ES-I3 (cell line): Measurements from ENCODE around the gene OSBP2.

Experiments used
- H3K36me3 ChIP-seq: 2 replicates; pipeline ENCODE4 v1.6.1; 2013; ENCODE audit warnings: mild to moderate bottlenecking, low read length, control low read depth, moderate library complexity; ENCODE audit not compliant: insufficient read depth
- H3K4me1 ChIP-seq: 2 replicates; pipeline ENCODE4 v1.6.1; 2013; ENCODE audit warnings: mild to moderate bottlenecking, control low read depth, low read length; ENCODE audit not compliant: insufficient read depth
- H3K9ac ChIP-seq: 2 replicates; pipeline ENCODE4 v1.6.1; 2013; ENCODE audit warnings: low read depth, mild to moderate bottlenecking, low read length, moderate library complexity
- H3K9me3 ChIP-seq: 2 replicates; pipeline ENCODE4 v1.6.1; 2013; ENCODE audit warnings: mild to moderate bottlenecking, low read length, moderate library complexity; ENCODE audit not compliant: control insufficient read depth, insufficient read depth

OSBP2 gene

GRCh38 chr22:30868663-30869385, 174.2 kb downstream of the OSBP2 start:
- Histone ChIP-seq H3K9me3 (no peaks in the 10 kb centered on the region), H3K9ac (no peak overlapping the region), H3K36me3 (no peaks in the 10 kb centered on the region), H3K4me1 (no peaks in the 10 kb centered on the region)

- no peaks in the 10 kb centered on the region for H3K9me3 ChIP-seq
- H3K4me1 ChIP-seq: no peaks in the 10 kb centered on the region
- H3K36me3 ChIP-seq: no peaks in the 10 kb centered on the region
- H3K9ac ChIP-seq: no peak overlapping the region
Observed at GRCh38 chr22:30869667-30870395, 175.2 kb downstream of the OSBP2 start.

DNA sequence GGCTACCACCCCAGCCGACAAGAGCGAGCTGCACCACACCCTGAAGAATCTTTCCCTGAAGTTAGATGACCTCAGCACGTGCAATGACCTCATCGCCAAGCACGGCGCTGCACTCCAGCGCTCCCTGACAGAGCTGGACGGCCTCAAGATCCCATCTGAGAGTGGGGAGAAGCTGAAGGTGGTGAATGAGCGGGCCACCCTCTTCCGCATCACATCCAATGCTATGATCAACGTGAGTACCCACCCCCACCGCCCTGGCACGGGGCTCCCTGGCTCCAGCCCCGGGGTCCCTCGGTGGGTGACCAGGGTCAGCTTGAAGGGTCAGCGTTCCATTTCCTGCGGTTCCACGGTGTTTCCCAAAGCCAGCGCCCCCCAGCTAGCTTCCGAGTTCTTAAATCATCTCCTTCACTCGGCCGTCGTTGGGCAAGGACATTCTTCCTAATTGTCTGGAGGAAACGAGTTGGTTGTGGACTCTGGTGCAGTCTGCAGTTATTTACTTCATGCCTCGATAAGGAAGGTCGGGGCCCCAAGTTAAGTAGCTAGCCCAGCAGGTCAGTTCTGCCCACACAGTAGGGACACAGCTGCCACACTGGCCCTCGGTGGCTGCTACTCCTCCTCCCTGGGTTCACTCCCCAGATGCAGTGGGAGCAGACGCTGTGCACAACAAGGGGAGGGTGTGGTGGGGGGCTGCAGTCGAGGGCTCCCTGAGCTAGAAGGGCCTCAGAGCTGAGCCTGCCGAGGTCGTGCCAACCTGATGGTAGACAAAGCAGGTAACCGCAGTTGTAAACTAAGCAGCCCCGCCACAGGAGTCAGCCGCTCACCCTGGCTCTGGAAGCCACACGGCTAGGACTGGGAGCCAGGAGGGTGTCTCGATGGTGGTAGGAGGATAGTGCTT, 176.0 kb downstream of the OSBP2 start:
- Histone ChIP-seq H3K36me3 (no peaks in the 10 kb centered on the region), H3K9ac (no peak overlapping the region), H3K9me3 (no peaks in the 10 kb centered on the region), H3K4me1 (no peaks in the 10 kb centered on the region)

DNA sequence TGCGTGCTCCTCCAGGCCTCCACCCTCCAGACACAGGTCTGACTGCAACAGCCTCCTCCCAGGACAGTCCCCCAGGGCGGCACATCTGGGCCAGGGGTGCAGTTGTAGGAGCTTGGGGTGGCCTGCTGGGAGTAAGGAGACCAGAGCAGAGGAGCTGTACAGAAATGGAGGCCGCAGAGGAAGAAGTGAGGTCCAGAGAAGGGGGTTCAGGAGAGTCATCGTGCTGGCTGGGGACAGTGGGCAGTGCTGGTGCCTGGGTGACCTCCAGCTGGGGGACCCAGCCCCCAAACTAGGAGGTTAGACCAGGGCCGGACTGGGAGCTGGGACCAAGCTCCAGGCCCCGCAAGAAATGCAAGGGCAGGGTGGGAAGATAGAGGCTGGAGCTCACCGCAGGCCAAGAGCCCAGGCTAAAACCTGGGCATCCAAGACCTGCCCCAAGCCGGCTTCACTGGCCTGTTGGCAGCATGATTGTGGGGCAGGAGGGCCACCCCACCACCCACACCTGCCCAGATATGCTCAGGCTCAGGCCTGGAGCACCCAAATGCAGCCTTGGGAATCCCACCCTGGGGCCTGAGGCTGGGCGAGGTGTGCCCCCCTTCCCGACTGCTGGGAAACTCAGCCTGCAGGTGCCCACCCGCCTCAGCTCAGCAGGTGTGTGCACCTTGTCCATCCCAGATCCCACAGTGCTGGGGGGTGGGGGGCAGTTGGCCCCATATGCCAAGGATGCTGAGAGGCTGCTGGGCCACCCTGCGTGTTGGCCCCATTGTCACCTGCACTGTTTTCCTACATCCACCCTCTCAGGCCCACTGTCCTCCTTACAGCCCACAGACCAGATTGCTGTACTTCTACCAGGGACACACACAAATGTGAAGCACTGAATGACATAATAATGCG, 177.0 kb downstream of the OSBP2 start:
- H3K9me3 ChIP-seq: no peaks in the 10 kb centered on the region
- no peaks in the 10 kb centered on the region for H3K4me1 ChIP-seq
- H3K36me3 ChIP-seq: no peaks in the 10 kb centered on the region
- H3K9ac ChIP-seq: no peak overlapping the region

GRCh38 chr22:30872285-30873041, 177.8 kb downstream of the OSBP2 start:
- Histone ChIP-seq H3K36me3 (no peaks in the 10 kb centered on the region), H3K9ac (no peak overlapping the region), H3K4me1 (no peaks in the 10 kb centered on the region), H3K9me3 (no peaks in the 10 kb centered on the region)

DNA sequence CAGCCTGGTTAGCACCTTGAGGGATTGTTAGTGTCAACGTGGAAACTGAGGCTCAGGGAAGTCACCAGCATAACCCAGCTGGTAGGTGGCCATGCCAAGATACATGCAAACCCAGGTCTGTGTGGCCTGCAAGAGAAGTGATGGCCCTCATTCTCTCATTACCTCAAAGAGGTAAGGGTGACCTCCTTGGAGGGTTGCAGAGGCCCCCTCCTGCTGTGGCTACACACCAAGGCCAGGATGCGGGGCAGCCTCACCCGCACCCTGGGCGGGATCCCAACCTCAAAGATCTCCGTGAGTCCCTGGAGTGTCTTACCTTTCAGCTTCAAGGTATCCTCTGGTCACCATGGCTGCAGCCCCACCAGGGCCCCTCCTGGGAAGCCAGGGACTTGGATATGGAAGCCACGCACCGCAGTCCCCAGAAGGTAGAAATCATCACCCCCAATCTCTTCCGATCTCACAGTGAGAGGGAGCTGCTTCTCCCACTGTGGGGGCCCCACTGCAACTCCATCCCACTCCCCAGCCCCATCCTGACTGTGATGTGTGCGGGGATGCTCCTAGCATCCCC, 178.5 kb downstream of the OSBP2 start:
- Histone ChIP-seq H3K9me3 (no peaks in the 10 kb centered on the region), H3K4me1 (no peaks in the 10 kb centered on the region), H3K9ac (no peak overlapping the region), H3K36me3 (no peaks in the 10 kb centered on the region)

- no peak overlapping the region for H3K9ac ChIP-seq
- H3K9me3 ChIP-seq: no peaks in the 10 kb centered on the region
- no peaks in the 10 kb centered on the region for H3K36me3 ChIP-seq
- H3K4me1 ChIP-seq: no peaks in the 10 kb centered on the region
Observed at GRCh38 chr22:30873661-30874060, 179.0 kb downstream of the OSBP2 start.

GRCh38 chr22:30874431-30875370, 180.0 kb downstream of the OSBP2 start:
- H3K9me3 ChIP-seq: no peaks in the 10 kb centered on the region
- H3K9ac ChIP-seq: no peak overlapping the region
- no peaks in the 10 kb centered on the region for H3K4me1 ChIP-seq
- no peaks in the 10 kb centered on the region for H3K36me3 ChIP-seq

GRCh38 chr22:30875481-30876215, 181.0 kb downstream of the OSBP2 start:
- Histone ChIP-seq H3K9me3 (no peaks in the 10 kb centered on the region), H3K36me3 (no peaks in the 10 kb centered on the region), H3K4me1 (no peaks in the 10 kb centered on the region), H3K9ac (no peak overlapping the region)

GRCh38 chr22:30876221-30876751, 181.6 kb downstream of the OSBP2 start:
- no peaks in the 10 kb centered on the region for H3K9me3 ChIP-seq
- no peaks in the 10 kb centered on the region; the same call in 1 of the 2 replicates for H3K4me1 ChIP-seq
- no peaks in the 10 kb centered on the region for H3K36me3 ChIP-seq
- no peak overlapping the region for H3K9ac ChIP-seq

DNA sequence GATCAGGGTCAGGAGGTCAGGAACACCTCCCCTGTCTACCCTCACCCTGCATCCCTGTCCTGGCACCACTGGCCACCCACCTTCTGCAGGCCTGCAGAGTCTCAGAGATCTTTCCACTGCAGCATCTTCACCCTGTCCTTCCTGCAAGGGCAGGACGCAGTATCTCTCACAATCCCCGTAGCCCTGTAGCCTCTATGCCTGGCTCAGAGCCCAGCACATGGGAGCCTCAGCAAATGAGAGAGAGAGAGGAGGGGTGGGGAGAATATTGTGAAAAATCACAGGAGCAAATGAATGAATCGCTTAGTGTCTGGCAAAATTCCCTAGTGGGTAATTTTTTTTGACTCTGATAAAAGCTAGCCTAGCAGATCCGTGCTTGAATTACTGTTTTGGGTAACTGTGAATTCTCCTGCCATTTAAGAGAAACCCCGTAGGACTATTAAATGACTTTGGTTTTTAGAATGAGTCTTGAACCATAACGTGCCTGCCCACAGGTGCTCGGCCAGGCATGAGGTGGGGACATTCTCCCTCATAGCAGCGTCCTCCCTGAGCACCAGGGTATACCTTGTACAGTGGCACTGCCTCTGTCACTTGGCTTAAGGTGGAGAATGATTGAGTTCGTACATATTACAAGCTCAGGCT, 182.4 kb downstream of the OSBP2 start:
- Histone ChIP-seq H3K4me1 (no peaks in the 10 kb centered on the region; the same call in 1 of the 2 replicates), H3K36me3 (no peaks in the 10 kb centered on the region), H3K9me3 (no peaks in the 10 kb centered on the region), H3K9ac (no peak overlapping the region)
